Fibroblast of skin of left quadriceps (primary cell): Measurements from ENCODE around the gene PPP1R7.

Experiments
- DNase-seq, 2 experiments: peaks; one replicate each; pipeline ENCODE4 v3.0.0-alpha.2; 2013; ENCODE audit warnings: low read depth in 2 of 2

The PPP1R7 gene

DNA sequence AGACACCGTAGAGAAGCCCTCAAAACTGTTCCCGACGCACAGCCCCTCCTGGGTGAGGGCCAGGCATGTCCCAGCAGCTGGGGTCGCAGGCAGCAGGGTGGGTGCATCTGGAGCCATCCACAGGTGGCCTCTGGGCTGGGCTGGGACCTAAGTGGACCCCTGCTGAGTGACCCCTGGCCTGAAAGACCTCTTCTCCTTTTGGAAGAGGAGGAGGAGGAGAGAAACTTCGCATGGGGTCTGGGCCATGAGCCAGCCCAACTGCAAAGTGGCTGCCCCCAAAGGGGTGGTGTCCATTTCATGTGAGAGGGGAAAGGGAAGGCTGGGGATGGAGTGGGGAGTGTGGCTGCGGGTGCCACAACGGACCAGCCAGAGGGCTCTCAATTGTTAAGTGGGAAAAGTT lies 63.3 kb downstream of the PPP1R7 start:
- no peak for DNase-seq

DNA sequence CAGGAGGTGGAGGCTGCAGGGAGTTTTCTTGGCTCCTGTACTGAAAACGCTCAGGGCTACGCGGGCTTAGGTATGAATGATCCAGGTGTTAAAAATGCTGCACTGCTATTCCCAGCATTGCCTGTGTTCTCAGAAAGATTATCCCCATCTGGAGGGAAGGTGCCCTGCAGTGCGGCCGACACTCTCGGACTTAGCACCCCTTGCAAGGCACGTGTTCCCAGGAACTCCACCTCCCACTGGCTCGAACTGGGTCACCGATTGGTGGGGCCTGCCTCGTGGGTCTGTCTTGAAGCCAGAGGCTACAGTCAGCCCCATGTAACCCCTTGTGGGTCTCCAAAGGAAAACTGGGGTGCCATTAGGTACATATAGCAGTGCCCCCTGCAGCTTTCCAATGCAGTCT lies 63.9 kb downstream of the PPP1R7 start:
- no peak for DNase-seq

DNA sequence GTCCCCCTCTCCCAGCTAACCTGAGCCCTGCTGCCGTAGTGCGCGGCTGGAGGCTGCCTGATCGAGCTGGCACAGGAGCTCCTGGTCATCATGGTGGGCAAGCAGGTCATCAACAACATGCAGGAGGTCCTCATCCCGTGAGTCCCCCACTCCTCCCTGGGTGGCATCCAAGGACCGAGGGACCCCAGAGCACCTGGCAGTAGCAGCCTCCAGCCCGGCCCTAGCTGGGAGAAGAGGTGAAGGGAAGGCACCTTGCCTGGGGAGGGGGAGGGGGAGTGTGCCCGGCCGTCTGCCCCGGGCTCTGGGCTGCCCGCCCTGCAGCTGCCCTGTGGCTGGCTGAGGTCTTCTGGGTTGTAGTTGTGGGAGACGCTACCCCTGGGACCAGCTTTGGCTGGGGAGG lies 64.5 kb downstream of the PPP1R7 start:
- no peak for DNase-seq

DNA sequence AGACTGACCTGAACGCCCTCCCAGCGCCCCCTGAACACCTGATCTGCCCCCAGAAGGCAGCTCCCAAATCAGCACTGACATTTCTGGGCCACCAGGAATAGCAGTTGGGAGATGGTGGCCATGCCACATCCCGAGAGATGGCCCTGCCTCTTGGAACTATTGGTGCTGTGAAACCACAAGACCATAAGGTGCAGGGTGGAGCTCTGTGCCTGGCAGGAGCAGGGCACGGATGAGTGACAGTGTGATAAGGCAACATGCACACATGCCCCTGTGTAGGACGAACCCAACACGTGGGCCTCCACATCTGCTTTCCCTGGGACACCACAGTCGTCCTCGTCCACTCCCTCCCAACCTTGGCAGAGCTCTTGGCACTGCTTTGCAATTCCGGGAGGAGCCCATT lies 65.2 kb downstream of the PPP1R7 start:
- DNase-seq = no peak

DNA sequence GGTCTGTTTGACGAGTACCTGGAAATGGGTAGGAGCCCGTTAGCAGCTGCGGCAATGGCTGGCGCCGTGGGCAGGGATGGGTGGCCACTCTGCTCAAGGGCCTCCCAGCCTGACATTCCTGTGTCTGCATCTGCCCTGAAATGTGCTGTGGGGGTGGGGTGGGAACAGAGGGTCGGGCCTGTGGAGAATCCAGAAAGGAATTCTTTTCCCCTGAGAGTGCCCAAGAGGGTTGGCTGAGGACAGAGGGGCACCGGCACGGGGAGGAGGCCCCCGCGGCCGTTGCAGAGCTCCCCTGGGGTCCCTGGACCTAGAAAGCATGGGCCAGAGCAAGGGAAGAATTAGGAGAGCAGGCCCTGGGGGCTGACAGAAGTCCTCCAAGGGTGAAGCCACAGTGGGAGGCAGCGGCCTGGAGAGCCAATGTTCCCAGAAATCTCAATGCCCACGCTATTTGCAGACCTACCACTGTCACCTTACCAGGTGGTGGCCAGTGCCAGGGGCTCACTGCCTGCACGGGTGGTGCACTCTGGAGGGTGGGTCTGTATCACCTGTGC lies 66.0 kb downstream of the PPP1R7 start:
- DNase-seq = no peak

DNA sequence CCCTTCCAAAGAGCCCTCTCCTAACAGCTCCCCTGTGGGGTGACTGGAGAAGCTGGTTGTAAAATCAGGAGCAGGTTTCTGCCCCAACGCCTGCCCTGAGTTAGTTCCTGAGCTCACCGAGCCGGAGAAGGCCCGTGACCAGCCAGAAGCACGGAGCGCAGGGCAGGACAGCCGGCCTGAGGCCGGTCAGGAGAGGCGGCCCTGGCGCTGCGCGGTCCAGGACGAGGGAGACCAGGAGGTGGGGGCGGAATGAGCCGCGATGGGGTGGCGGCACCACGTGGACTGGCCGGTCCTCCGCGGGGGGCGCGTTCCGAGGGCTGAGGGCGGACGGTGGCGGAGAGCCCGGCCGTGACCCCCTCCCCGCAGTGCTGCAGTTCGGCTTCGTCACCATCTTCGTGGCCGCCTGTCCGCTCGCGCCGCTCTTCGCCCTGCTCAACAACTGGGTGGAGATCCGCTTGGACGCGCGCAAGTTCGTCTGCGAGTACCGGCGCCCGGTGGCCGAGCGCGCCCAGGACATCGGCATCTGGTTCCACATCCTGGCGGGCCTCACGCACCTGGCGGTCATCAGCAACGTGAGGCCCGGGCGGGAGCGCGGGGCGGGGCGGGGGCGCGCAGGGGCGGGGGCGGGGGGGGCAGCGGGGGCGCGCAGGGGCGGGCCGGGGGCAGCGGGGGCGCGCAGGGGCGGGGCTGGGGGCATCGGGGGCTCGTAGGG lies 67.2 kb downstream of the PPP1R7 start:
- DNase-seq = no peak

DNA sequence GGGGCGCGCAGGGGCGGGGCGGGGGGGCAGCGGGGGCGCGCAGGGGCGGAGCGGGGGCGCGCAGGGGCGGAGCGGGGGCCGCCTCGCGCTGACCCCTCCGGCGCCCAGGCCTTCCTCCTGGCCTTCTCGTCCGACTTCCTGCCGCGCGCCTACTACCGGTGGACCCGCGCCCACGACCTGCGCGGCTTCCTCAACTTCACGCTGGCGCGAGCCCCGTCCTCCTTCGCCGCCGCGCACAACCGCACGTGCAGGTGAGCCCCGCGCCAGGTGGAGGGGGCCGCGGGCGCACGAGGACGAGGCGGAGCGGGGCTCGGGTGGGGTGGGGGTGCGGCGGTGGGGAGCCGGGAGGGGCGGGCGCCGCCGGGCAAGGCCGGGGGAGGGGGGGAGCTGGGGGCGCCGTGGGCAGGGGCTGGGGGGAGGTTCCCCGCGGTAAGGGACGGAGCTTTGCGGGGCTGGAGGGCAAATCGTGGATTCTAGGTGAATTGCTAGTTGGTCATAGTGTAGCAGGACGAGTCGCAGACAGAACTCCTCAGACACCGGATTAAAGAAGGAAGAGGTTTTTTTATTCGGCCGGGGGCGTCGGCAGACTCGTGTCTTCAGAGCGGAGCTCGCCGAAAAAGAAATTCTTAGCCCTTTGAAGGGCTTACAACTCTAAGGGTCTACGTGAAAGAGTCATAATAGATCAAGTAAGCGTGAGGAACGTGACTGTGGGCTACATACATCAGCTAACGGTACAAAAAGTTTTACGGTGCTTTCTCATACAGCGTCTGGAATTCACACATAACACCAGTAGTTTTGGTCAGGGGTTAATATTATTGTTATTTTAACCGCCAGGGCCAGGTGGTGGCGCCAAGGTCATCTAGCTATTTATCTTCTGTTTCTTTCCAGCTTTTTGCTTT lies 68.1 kb downstream of the PPP1R7 start:
- DNase-seq = no peak

DNA sequence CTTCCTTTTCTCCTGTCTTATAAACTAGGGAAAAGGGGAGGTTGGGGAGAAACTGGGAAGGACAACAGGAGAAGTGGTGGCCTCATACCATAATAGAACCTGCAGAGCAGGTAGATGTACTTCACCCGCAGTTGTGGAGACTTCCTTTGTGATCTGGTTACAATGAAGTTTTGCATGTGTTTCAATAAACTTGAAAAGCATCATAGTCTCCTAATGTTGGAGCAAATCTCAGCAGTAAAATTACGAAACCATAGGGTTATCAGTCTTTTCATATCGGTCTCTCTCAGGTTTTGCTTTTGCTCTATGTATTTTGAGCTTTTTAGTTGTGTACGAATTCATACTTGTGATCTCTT lies 68.7 kb downstream of the PPP1R7 start:
- no peak for DNase-seq

DNA sequence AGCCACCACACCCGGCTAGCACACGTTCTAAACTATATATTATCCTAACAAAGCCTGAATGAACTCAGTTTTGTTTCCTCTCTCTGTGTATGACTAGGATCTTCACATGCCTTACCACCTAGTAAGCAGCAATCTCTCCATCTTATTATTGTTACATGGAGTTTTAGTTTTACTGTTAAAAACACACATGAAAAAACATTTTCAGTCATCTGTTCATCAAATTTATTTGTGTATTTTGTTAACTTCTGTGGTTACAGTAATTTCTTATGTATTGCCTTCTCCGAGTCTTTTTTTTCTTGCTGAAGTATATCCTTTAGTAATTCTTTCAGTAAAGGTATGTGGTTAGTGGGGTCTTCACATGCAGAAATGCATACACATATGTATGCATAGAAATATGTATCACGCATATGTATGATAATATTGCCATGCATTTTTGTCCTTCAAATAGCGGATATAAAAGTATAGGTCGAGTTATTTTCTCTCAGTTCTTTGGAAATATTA lies 69.6 kb downstream of the PPP1R7 start:
- DNase-seq = no peak

DNA sequence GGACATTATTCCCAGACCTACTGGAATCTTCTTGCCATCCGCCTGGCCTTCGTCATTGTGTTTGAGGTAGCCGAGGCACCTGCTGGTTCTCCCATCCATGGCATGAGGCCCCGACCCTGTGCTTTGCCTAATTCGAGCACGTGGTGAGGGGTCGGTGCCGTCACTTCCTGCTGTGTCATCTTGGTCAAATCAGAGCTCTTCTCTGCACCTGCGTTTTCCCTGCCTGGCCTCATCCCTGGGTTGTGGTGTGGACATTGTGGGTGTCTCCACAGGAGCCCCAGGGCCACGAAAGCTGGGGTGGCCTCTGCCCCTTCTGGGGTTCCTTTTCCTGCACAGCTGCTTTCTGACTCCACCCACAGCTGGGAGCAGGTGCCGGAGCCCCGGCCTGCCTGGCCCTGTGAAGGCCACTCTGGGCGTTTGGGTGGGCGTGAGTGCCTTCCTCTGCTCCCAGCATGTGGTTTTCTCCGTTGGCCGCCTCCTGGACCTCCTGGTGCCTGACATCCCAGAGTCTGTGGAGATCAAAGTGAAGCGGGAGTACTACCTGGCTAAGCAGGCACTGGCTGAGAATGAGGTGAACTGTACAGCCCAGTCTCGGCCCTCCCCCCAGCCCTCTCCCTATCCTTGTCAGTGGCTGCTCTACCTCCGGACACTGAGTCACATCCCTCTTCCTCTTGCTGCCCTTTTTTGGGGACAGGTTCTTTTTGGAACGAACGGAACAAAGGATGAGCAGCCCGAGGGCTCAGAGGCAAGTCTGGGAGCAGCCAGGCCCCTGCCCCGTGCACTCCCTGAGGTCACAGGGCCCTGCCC lies 73.1 kb downstream of the PPP1R7 start:
- no peak for DNase-seq

DNA sequence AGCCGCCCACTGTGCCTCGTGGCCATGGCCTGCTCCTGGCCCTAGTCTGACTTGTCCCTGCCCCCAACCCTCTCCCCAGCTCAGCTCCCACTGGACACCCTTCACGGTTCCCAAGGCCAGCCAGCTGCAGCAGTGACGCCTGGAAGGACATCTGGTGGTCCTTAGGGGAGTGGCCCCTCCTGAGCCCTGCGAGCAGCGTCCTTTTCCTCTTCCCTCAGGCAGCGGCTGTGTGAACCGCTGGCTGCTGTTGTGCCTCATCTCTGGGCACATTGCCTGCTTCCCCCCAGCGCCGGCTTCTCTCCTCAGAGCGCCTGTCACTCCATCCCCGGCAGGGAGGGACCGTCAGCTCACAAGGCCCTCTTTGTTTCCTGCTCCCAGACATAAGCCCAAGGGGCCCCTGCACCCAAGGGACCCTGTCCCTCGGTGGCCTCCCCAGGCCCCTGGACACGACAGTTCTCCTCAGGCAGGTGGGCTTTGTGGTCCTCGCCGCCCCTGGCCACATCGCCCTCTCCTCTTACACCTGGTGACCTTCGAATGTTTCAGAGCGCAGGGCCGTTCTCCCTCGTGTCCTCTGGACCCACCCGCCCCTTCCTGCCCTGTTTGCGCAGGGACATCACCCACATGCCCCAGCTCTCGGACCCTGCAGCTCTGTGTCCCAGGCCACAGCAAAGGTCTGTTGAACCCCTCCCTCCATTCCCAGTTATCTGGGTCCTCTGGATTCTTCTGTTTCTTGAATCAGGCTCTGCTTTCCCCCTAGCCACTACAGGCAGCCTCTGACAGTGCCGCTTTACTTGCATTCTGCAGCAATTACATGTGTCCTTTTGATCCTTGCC lies 74.0 kb downstream of the PPP1R7 start:
- no peak for DNase-seq

DNA sequence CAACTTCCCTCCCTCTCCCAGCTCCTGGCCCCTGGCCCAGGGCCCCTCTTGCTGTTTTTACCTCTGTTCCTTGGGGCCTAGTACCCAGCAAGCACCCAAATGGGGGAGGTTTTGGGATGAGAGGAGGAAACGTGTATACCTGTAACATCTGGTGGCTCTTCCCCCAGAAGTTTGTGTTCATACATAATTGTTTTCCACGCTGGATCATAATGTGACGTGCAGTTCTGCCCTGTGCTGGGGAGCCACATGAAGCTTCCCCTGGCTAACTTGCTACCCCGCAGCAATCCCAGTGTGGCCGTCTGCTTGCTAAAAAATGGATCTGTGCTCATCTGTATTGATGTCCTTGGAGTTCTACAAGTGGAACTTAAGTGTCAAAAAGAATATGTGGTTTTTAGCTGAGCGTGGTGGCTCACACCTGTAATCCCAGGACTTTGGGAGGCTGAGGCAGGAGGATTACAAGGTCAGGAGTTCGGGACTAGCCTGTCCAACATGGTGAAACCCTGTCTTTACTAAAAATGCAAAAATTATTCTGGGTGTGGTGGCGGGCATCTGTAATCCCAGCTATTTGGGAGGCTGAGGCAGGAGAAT lies 74.7 kb downstream of the PPP1R7 start:
- no peak for DNase-seq

DNA sequence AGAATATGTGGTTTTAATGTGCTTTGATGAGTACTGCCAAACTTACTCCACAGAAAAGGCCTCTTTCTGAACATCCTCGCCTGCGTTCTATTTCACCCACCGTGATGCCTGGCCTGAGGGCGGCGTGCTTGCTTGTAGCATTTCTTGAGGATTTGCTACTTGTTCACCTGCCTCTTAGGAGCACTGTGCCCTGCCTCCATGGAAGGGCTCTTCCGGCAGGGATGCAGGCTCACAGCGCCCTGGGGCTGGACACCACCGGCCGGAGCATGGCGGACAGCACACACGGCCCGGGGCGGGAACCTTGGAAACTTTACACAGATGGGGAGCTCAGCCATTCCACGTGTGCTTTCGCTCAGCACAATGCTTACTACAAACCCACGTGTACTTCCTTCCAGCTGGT lies 75.3 kb downstream of the PPP1R7 start:
- DNase-seq = no peak

DNA sequence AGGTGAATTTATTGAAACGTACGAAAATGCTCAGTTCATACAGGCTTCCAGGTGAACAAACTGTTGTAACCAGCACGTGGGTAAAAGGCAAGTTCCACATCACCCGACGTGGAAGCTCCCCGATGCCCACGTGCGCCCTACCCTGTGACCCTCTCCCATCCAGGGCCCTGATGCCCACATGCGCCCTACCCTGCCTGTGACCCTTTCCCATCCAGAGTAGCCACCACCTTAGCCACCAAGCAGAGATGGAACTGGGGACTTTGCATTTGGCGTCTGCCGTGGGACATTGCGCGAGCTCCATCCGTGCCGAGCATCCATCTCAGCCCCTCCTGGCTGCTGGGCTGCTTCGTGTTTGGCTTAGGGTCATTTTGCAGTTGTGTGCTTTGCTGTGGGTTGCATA lies 75.7 kb downstream of the PPP1R7 start:
- no peak for DNase-seq

DNA sequence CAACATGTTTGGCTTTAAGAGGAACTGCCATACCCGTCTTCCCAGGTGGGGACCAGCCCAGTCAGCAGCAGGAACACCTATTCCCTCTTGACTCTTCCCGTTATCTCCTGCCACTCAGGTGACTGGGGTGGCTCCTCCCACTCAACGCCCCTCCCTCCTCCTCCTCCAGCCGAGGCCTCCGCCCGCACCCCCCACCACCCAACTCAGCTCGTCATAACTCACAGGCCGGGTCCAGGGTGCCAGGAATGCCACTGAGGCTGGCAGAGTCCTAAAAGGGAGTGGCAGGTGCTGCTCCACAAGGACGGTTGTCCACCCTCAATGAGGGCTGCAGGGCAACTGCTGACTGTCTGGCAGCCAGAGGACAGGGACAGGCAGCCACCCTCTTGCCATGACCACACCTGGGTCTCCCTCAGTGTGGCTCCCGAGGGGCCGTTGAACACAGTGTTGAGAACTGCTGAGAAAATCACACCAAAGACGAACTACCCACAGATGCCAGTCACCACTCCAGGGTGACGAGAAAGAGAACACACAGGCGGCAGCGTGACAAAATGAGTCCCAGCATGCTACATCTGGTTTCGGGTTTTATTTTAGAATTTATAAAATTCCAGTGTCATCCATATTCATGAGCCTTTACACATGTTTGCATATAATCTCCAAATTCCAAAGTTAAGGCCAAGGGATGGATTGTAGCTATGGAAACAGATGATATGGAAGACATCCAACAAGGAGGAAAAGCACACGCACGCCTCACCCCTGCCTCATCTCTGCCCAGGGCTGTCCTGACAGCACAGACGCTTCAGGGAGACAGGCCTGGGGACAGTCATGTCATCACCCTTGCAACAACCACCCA lies 76.7 kb downstream of the PPP1R7 start:
- no peak for DNase-seq

DNA sequence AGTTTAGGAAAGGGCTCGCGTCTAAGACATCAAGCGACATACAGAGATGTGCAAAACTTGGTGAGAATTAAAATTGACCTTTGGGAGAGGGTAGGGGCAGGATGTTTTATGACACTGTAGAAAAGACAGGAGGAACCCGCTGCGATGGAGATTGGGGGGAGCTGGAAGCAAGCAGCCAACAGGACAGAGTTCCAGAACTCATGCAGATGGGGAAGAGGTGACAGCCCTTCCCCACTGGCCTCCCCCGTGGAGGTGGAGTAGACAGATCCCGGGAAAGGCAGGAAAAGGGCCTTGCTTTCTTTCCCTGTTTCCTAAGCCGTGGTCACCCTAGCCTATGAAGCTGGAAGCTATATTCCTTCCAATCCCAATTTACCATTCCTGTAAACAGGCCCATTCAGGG lies 77.3 kb downstream of the PPP1R7 start:
- no peak for DNase-seq

DNA sequence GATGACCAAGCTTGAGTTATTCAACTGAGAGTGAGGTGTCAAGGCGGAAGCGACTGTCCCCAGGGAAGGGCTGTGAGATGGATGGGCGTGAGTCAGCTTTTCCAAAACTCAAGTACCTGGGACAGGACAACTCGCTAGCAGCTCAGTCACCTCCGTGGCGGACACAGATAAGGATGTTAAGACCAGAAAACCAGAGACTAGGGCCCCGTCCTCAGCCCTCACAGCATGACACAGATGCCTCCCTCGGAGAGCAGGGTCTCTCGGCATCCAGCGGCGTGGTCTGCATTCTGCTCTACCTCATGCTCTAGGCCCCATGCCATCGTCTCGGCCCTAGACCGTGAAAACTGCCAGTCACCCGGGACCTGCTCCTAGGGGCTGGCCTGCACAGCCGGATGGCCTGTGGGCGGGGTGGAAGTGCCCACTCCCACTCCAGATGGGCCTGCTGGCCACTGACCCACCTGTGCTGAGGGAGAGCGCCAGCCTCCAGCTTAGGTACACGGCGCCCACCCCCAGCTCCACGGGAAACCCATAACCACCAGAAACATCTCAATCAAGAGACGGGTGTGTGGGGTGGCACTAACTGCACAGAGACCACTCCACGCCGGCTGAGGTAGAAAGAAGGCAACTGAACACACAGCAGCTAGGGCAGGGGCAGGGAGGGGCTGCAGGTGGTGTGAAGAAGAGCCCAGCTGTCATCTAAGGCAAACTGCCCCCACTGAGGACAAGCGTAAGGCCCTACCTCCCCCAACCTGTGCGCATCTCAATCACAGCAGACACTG lies 78.0 kb downstream of the PPP1R7 start:
- no peak for DNase-seq

DNA sequence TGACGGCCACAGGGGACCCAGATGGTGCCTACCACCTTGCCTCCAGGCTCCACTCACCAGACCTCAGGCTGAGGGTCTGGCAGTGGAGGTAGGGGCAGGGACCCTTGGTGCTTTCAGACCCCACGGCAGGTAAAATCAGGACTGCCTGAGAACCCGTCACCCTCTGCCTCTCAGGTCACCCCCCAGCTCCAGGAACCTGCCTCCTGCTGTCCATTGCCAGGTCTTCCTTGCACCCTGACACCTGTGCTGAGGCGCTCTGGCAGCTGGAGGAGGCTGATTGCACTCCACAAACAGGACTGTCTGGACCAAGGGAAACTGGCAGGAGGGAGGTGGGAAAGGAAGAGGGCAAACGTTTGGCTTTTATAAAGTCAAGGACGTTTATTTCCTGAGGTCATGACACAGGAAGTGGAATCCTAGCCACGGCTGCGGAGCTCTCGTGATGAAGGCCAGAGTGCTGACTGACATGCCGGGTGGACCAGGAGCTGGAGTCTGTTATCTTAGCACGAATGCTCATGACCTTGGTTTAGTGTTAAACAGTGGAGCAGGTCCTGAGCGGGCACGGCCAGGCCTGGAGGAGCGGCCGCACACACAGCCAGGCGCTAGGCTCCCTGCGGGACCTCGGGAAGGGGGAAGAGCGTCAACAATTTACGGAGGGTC lies 78.7 kb downstream of the PPP1R7 start:
- no peak for DNase-seq
